Measurements from ENCODE around the gene CCDC70. TPM values are rescaled to one million over a fixed set of nuclear protein-coding genes. Genes with fewer than 3 reads are reported as not detected.

The CCDC70 gene
- total and polyA plus RNA-seq, 8 donors, result not detected

- peak in 1 of 2 donors; percentile 27 for DNase-seq
- Histone ChIP-seq H3K9me3 (no peaks in the 10 kb centered on the region), H3K36me3 (no peaks in the 10 kb centered on the region), H3K4me3 (no peak overlapping the region), H3K27ac (peak overlapping the region in 4 of 5 donors; percentile 21 to 68 (median 52)), H3K27me3 (no peaks in the 10 kb centered on the region), H3K4me1 (peaks cover 0 to 63% (median 13%) of the 10 kb centered on the region in 4 donors)
- TF ChIP-seq POLR2AphosphoS5 (IDR thresholded peaks at IDR 0.05) (peak in 1 of 3 donors; percentile 23), CTCF (IDR thresholded peaks at IDR 0.05) (no peak), EP300 (IDR thresholded peaks at IDR 0.05) (no peak), POLR2A (IDR thresholded peaks at IDR 0.05) (no peak)
- intact Hi-C loops (cut with DNase I; ENCODE audit: low total_unique reads), result no loop called here
- WGBS, 5 donors, result 35 to 61% (median 39%) methylated on average over 2 of the region's 2 CpGs
These were observed 36.6 kb upstream of the CCDC70 start for GRCh38 chr13:51825165-51825592.

GRCh38 chr13:51825681-51826254 lies 36.0 kb upstream of the CCDC70 start:
- Histone ChIP-seq H3K27me3 (no peaks in the 10 kb centered on the region), H3K4me3 (no peak overlapping the region), H3K9me3 (no peaks in the 10 kb centered on the region), H3K4me1 (peaks cover 0 to 63% (median 13%) of the 10 kb centered on the region in 4 donors), H3K27ac (peak overlapping the region in 3 of 5 donors; percentile 46 to 68 (median 68)), H3K36me3 (no peaks in the 10 kb centered on the region)
- intact Hi-C loops (cut with DNase I; ENCODE audit: low total_unique reads), result no loop called here
- TF ChIP-seq EP300 (IDR thresholded peaks at IDR 0.05), result no peak
- no peak for TF ChIP-seq POLR2AphosphoS5 (IDR thresholded peaks at IDR 0.05)
- TF ChIP-seq POLR2A (IDR thresholded peaks at IDR 0.05), result no peak
- TF ChIP-seq CTCF (IDR thresholded peaks at IDR 0.05), result no peak
- WGBS, 5 donors, result 77 to 85% (median 83%) methylated on average over 10 of the region's 10 CpGs
- DNase-seq, result no peak

GRCh38 chr13:51826606-51827005 lies 35.2 kb upstream of the CCDC70 start:
- Histone ChIP-seq H3K4me3 (no peak overlapping the region), H3K4me1 (peaks cover 0 to 58% (median 13%) of the 10 kb centered on the region in 4 donors), H3K27ac (peak overlapping the region in 3 of 5 donors; percentile 46 to 68 (median 68)), H3K36me3 (no peaks in the 10 kb centered on the region), H3K9me3 (no peaks in the 10 kb centered on the region), H3K27me3 (no peaks in the 10 kb centered on the region)
- peak in 1 of 2 donors; percentile 41 for DNase-seq
- 50 to 67% (median 55%) methylated on average over 7 of the region's 7 CpGs for WGBS, 5 donors
- no peak for TF ChIP-seq POLR2A (IDR thresholded peaks at IDR 0.05)
- no peak for TF ChIP-seq CTCF (IDR thresholded peaks at IDR 0.05)
- no peak for TF ChIP-seq POLR2AphosphoS5 (IDR thresholded peaks at IDR 0.05)
- no peak for TF ChIP-seq EP300 (IDR thresholded peaks at IDR 0.05)
- intact Hi-C loops (cut with DNase I; ENCODE audit: low total_unique reads), result no loop called here

DNA sequence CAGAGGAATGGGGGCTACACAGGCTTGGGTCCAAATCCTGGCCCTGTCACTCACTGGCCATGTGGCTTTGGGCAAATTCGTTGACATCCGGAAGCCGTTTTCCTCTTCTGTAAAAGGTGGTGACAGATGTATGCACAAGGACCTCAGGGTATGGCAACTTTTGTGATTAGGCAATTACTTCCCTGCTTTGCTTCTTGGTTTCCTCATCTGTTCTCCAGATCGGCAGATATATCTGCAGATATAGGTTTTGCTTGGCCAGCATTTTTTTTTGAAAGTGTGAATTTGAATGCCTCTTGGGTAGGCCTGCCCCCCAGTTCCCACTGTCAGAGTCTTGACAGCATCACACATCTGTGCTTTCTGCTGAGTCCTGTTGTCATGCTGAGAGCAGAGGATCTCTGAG lies 34.5 kb upstream of the CCDC70 start:
- intact Hi-C loops (cut with DNase I; ENCODE audit: low total_unique reads), result no loop called here
- TF ChIP-seq EP300 (IDR thresholded peaks at IDR 0.05), result no peak
- DNase-seq, result no peak
- 74 to 84% (median 81%) methylated on average over 4 of the region's 4 CpGs for WGBS, 5 donors
- no peaks in the 10 kb centered on the region for H3K9me3 ChIP-seq
- peaks cover 0 to 55% (median 13%) of the 10 kb centered on the region in 4 donors for H3K4me1 ChIP-seq
- peak overlapping the region in 2 of 5 donors; percentile 68 for H3K27ac ChIP-seq
- no peaks in the 10 kb centered on the region for H3K36me3 ChIP-seq
- no peaks in the 10 kb centered on the region for H3K27me3 ChIP-seq
- H3K4me3 ChIP-seq, result no peak overlapping the region
